ENCODE data around the gene PYROXD2. TPM values are rescaled to one million over a fixed set of nuclear protein-coding genes. Genes with fewer than 3 reads are reported as not detected.
A peak's percentile ranks its signal among the peaks of the same experiment; 100 is the strongest.

The PYROXD2 gene
- total and polyA plus RNA-seq, 12 donors = 4.6 to 70.6 (median 28.3) TPM

GRCh38 chr10:98461500-98461842 lies 46.5 kb upstream of the PYROXD2 start:
- no peak overlapping the region for H3K4me3 ChIP-seq
- no peaks in the 10 kb centered on the region for H3K9me3 ChIP-seq (replicated peaks in 1 of 3)
- TF ChIP-seq, protein P1, sequence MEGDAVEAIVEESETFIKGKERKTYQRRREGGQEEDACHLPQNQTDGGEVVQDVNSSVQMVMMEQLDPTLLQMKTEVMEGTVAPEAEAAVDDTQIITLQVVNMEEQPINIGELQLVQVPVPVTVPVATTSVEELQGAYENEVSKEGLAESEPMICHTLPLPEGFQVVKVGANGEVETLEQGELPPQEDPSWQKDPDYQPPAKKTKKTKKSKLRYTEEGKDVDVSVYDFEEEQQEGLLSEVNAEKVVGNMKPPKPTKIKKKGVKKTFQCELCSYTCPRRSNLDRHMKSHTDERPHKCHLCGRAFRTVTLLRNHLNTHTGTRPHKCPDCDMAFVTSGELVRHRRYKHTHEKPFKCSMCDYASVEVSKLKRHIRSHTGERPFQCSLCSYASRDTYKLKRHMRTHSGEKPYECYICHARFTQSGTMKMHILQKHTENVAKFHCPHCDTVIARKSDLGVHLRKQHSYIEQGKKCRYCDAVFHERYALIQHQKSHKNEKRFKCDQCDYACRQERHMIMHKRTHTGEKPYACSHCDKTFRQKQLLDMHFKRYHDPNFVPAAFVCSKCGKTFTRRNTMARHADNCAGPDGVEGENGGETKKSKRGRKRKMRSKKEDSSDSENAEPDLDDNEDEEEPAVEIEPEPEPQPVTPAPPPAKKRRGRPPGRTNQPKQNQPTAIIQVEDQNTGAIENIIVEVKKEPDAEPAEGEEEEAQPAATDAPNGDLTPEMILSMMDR (IDR thresholded peaks at IDR 0.05) = no peak
- no peak for TF ChIP-seq POLR2A (IDR thresholded peaks at IDR 0.05)
- H3K36me3 ChIP-seq (replicated peaks in 1 of 2) = no peaks in the 10 kb centered on the region
- H3K27ac ChIP-seq = peak overlapping the region in 3 of 5 donors; percentile 65 to 86 (median 74)
- WGBS, 4 donors = 87 to 93% (median 91%) methylated on average over 3 of the region's 3 CpGs
- H3K4me1 ChIP-seq (replicated peaks in 1 of 2) = peaks cover 8 to 10% of the 10 kb centered on the region in 2 donors
- intact Hi-C loops (cut with DNase I) = loop anchor here (10.0 kb wide), 2 partner anchors 713 to 783 kb away; no protein-coding TSS in a partner anchor
- DNase-seq = no peak
- H3K27me3 ChIP-seq = no peaks in the 10 kb centered on the region

DNA sequence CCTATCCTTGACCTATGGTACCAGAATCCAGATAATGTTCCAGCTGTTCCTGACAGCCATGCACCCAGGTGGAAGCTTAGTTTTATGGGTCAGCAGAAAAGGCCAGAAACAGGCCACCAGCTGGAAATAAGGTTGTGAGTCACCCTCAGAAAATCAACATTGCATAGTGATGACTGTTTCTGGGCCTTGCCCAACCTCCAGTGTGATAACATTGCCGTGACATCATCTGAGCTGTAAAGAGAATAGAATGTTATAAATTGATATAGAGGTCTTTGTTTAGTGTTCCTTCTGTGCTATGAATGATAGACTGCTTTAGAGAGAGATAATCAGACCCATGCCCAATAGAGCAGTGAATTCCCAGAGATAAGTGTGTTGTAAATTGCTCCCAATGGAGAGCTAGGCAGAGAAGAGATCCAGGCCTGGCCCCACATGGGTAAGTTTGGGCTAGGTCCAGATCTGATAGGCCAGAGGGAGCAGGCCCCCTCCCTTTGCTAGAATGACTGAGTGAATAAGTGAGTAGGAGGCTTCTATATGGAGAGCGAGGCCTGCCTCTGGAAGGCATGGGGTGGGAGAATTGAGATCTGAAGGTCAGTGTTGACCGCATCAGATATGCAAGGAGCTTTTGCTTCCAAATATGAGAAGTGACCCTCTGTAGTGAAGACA lies 46.0 kb upstream of the PYROXD2 start:
- Histone ChIP-seq H3K4me1 (replicated peaks in 1 of 2) (peaks cover 8 to 10% of the 10 kb centered on the region in 2 donors), H3K4me3 (no peak overlapping the region), H3K9me3 (replicated peaks in 1 of 3) (no peaks in the 10 kb centered on the region), H3K36me3 (replicated peaks in 1 of 2) (no peaks in the 10 kb centered on the region), H3K27me3 (no peaks in the 10 kb centered on the region), H3K27ac (peak overlapping the region in 3 of 5 donors; percentile 65 to 86 (median 74))
- intact Hi-C loops (cut with DNase I) = loop anchor here (10.0 kb wide), 2 partner anchors 714 to 784 kb away; no protein-coding TSS in a partner anchor
- WGBS, 4 donors = 46 to 56% (median 52%) methylated on average over 3 of the region's 3 CpGs
- DNase-seq = peak; percentile 67 to 92 (median 86)
- TF ChIP-seq, protein P1 (IDR thresholded peaks at IDR 0.05) = no peak
- TF ChIP-seq POLR2A (IDR thresholded peaks at IDR 0.05) = no peak

DNA sequence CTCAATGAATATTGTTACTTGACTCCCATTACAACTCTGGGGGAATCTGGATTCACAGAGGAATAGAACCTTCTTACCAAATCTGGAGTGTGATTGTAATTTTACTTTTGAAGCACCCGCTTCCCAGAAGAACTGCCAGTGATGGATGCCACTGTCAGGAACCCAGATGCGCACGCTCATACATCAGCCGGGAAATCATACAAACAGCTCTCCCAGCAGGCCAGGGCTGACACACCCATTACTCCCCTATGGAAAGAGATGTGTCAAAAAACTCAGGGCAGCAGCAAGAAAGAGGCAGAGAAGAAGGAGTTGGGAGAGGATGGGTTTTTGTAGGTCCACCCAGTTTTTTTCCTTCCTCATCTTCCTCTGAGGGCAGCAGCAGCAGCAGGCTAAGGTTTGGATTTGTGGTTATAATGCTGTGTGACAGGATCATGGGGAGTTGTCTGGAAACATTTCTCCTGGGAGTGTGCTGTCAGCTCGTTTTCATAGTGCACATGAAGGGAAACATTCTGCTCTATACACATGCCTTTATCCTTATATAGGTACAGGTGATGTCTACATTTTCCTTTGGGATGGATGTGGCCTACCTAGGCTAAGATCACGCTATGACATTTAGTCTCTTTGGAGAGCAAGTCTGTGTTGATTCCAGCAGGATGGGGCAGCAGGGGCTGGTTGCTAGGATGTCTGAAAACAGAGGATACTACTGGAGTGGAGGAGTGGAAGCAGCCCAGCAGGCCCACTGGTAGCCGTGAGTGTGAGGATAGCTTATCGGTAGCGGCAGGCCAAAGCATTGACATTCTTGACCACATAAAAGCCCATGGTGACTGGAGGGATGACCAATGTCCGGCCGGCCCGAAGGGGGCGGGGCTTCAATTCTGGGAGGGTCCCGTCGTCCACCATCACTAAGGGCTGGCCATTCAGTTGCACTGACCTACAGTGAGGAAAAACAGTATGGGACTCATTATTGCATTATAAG lies 44.1 kb upstream of the PYROXD2 start:
- Histone ChIP-seq H3K36me3 (replicated peaks in 1 of 2) (no peaks in the 10 kb centered on the region), H3K4me3 (no peak overlapping the region), H3K27me3 (no peaks in the 10 kb centered on the region), H3K9me3 (replicated peaks in 1 of 3) (no peaks in the 10 kb centered on the region), H3K4me1 (replicated peaks in 1 of 2) (peaks cover 8 to 10% of the 10 kb centered on the region in 2 donors), H3K27ac (no peak overlapping the region)
- 85 to 91% (median 89%) methylated on average over 15 of the region's 15 CpGs for WGBS, 4 donors
- intact Hi-C loops (cut with DNase I) = no loop called here
- no peak for DNase-seq
- TF ChIP-seq POLR2A (IDR thresholded peaks at IDR 0.05) = no peak

DNA sequence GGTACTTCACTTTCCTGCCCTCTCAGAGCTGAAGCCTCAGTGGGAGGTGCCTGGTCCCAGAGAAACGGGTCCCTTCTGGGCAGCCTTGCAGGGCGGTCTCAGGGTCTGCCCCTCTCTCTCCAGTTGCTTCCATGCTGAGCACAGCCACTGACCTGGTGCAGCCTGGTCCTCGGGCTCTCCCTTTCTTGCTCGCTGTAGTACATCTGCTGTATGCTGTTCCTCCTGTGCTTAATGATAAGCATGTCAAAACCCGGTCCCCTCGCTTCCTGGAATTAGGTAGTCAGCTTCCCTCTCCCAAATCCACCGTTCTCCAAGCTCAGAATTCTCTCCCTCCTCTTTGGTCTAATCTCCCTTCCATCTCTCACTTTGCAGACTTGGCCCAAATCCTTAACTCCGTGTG lies 42.7 kb upstream of the PYROXD2 start:
- WGBS, 4 donors = 43 to 62% (median 57%) methylated on average over 7 to 8 of the region's 8 CpGs
- no peak overlapping the region for H3K4me3 ChIP-seq
- H3K36me3 ChIP-seq (replicated peaks in 1 of 2) = no peaks in the 10 kb centered on the region
- TF ChIP-seq, protein P1 (IDR thresholded peaks at IDR 0.05) = no peak
- TF ChIP-seq POLR2A (IDR thresholded peaks at IDR 0.05) = no peak
- H3K27ac ChIP-seq = no peak overlapping the region
- no peaks in the 10 kb centered on the region for H3K27me3 ChIP-seq
- DNase-seq = no peak
- peaks cover 8 to 10% of the 10 kb centered on the region in 2 donors for H3K4me1 ChIP-seq (replicated peaks in 1 of 2)
- intact Hi-C loops (cut with DNase I) = no loop called here
- H3K9me3 ChIP-seq (replicated peaks in 1 of 3) = no peaks in the 10 kb centered on the region
